LNCAP (cell line): ENCODE results near the gene FMNL2.

ENCODE experiments used
- CTCF ChIP-seq: fragments of 450-650 bp; IDR thresholded peaks from 2 replicates; pipeline ENCODE4 v1.5.1; 2017; ENCODE audit warnings: mild to moderate bottlenecking

The FMNL2 gene

GRCh38 chr2:152501666-152502065 is 166.7 kb downstream of the FMNL2 start:
- no peak for TF ChIP-seq CTCF

- TF ChIP-seq CTCF = no peak
These were observed 169.6 kb downstream of the FMNL2 start for GRCh38 chr2:152504618-152505017.

GRCh38 chr2:152505495-152505906 is 170.5 kb downstream of the FMNL2 start:
- no peak for TF ChIP-seq CTCF

- TF ChIP-seq CTCF = no peak
These were observed 171.9 kb downstream of the FMNL2 start for GRCh38 chr2:152506843-152507242.

- TF ChIP-seq CTCF = no peak
These were observed 172.9 kb downstream of the FMNL2 start for GRCh38 chr2:152507907-152508306.

GRCh38 chr2:152508446-152508845 is 173.5 kb downstream of the FMNL2 start:
- no peak for TF ChIP-seq CTCF

- no peak for TF ChIP-seq CTCF
These were observed 175.0 kb downstream of the FMNL2 start for GRCh38 chr2:152509772-152510491.

GRCh38 chr2:152510621-152511020 is 175.6 kb downstream of the FMNL2 start:
- TF ChIP-seq CTCF = no peak
